ENCODE measurements around the gene TMEM273.

TMEM273 gene

DNA sequence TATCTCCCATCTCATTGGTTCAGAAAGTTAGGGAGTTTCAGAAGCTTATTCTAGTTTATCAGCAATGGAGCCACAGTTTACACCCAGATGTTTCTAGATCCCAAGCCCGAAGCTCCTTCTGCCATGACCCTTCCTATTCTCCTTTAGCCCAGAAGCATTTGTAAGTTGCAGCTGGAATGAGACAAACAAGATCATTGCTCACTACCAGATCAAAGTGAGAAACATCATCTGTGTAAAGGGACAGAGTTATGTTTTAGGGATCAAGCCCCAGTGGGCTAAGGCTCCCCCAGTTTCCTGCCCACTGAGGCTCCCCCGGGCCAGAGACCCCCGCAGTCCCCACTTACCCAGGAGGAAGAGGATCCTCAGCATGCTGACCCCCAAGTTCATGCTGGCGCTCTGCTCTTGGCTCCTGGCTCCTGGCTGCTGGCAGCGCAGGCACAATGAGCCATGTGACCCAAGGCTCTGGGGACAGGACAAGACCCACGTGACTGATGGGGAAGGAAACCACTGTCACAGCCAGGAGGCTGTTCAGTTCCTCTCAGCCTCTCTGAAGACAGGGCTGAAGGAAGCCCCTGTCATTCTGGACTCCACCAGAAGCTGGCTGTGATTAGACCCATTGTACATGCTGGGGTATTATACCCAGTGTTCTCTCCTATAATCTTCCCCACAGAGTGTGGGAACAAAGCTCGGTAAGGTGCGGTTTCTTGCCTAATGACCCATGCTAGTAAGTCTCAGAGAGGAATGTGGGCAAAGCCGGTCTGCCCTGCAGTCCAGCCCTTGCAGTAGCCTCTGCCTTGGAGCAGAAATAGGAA lies at the start of gene TMEM273:
Gene TMEM273 (minus strand): TSS at position 442 of the 812 bp plus-strand sequence. CDS start 55 bp downstream, at position 387.
- no peak for FAIRE-seq

- FAIRE-seq, result no peak
Measured at GRCh38 chr10:49237985-49238384, 49.8 kb upstream of the TMEM273 start.

DNA sequence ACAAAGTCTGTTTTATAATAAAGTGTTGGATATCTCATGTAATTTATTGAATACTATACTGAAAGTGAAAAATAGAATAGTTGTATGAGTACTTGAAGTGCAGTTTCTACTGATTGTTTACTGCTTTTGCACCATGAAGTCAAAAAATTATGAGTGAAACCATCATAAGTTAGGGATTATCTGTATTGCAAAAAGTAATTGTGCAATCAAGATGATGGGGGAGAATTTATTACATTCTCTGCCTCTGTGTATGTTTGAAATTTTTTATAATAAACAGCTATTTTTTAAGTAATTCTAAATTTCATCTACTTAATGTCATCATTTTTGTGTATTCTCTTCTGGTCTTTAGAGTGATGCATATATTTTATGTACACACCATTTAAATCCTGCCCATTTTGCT lies 47.2 kb upstream of the TMEM273 start:
- FAIRE-seq, result no peak

- FAIRE-seq, result no peak
Measured at GRCh38 chr10:49231086-49231820, 43.1 kb upstream of the TMEM273 start.

- FAIRE-seq, result no peak
Measured at GRCh38 chr10:49230004-49230403, 41.8 kb upstream of the TMEM273 start.

DNA sequence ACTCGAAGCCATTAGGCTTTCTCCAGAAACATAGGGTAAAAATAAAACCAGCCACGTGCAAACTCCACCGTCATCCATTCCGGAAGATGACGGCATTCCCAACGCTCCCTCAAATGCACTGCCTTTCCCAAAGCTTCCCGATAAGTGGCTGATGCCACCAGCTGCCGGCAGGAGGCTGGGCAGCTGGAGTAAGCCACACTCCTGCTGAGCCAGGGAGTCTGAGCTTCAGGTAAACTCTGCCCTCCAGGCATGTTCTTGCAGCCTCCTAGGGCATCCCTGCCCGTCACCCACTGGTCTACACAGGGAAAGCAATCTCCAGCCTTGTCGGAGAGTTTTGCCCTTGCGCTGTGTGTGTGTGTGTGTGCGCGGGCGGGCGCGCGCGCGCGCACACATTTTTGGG lies 40.5 kb upstream of the TMEM273 start:
- FAIRE-seq, result no peak

DNA sequence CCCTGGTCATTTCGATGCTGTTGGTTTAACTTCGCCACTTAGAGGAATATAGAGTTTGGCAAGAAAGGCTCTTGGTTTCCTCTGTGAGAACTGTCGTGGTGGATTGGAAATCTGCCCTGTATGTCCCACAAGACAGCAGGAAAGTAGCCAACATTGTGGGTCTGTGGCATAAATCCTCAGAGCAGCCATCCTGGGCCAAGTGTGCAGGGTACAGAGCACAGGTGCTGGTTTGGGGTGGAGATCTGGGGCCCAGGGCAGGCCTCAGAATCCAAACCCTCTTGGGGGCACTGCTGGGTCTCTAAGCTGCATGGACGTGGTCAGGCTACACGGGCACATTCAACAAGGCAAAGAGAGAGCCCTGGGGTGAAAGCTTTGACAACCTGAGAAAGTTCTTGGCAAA lies 39.2 kb upstream of the TMEM273 start:
- no peak for FAIRE-seq

GRCh38 chr10:49226594-49226993 lies 38.4 kb upstream of the TMEM273 start:
- FAIRE-seq, result no peak

GRCh38 chr10:49225218-49225876 lies 37.2 kb upstream of the TMEM273 start:
- FAIRE-seq, result no peak

- no peak for FAIRE-seq
Measured at GRCh38 chr10:49223205-49223604, 35.0 kb upstream of the TMEM273 start.

DNA sequence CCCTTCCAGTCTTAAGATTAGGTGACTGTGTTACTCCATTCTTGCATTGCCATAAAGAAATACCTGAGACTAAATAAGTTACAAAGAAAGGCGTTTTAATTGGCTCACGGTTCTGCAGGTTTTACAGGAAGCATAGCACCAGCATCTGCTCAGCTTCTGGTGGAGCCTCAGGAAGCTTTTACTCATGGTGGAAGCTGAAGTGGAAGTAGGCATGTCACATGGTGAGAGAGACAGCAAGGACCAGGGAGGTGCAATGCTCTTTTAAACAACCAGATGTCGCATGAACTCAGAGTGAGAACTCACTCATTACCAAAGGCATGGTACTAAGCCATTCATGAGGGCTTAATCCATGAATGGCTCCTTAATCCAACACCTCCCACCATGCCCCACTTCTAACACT lies 34.0 kb upstream of the TMEM273 start:
- no peak for FAIRE-seq

- FAIRE-seq, result no peak
Measured at GRCh38 chr10:49220679-49221078, 32.5 kb upstream of the TMEM273 start.

DNA sequence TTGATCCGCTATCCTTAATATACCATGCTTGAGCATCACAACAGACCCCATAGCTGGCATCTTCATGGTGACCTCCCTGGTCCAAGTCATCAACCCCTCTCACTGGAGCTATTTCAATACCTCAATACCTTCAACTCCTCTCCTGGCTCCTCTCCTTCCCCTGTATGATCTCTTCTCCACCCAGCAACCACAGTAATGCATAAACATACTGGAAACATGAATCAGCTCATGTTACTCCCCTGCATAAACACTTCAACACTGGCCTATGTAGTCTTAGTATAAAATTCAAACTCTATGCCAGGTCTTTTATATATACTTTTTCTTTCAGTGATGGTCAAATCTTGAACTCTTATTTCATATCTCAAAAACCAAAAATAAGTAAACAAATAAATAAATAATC lies 31.8 kb upstream of the TMEM273 start:
- no peak for FAIRE-seq

GRCh38 chr10:49219248-49219647 lies 31.1 kb upstream of the TMEM273 start:
- no peak for FAIRE-seq

DNA sequence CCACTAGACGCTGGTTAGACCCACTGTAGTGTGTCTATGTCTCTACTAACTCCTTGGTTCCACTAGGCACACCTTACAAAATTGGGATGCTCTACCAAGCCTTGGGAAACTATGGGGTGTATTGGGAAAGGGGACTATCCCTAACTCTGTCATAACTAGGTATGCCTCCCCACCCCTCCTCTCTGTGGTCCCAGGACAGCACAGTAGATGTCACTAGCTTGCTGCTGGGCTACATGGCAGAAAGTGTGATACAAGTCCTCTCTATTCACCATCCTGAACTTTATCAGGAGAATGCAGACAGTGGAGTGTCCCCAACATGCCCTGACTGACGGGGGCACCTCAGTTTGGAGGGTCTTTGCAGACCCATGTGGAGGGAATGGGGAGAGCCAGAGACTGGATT lies 30.3 kb upstream of the TMEM273 start:
- no peak for FAIRE-seq

DNA sequence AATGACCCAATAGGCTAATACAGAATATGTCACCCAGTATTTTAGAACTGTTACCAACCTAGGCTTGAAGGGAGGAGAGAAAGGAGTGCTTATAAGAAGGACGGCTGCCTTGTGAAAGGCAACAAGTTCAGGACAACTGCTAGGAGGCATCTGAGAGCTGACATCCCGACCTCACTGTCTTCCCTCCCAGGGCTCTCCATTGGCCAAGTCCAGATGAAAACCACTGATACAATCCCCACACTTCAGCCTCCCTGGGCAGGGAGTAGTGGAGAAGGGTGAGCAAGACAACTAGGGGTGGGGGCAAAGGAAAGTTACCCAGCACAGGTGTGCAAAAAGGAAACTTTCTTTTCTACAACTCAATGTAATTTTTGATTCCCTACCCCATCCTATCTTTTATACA lies 29.5 kb upstream of the TMEM273 start:
- no peak for FAIRE-seq

DNA sequence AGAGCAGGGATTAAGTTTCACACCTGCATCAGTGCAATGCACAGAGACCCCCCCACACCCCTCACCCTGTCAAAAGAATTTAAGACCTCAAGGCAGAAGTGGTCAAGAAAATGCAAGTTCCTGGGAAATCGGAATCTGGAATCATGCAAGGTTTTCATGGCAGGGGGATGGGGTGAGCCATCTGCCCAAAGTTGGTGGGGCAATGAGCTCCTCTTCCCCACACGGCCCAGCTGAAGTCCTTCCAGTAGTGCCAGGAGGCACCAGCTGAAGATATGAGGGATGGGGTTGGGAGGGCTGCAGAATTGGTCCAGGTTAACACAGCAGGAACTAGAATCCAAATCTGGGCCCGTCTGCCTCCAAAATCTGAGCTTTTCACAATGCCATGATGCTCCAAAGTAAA lies 25.0 kb upstream of the TMEM273 start:
- FAIRE-seq, result no peak

- FAIRE-seq, result no peak
Measured at GRCh38 chr10:49212783-49213182, 24.6 kb upstream of the TMEM273 start.

- no peak for FAIRE-seq
Measured at GRCh38 chr10:49212076-49212475, 23.9 kb upstream of the TMEM273 start.

DNA sequence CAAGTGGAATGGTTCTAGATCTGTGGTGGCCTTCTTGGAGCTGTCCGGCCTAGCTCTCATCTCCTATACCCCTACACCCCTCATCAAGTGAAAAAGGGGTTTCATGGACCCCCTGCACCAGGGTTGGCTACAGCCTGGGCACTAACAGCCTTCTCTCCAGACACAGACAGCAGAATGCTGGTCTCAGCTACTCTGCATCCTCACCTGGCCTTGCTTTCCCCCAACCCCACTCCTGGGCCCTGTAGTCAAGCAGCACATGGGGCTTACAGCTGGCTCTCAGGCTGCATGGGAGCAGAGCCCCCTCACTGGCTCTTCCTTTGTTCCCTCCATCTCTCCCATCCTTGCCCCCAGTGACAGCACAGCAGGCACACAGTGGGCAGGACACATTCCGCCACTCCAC lies 20.8 kb upstream of the TMEM273 start:
- no peak for FAIRE-seq

GRCh38 chr10:49207936-49208487 lies 19.8 kb upstream of the TMEM273 start:
- no peak for FAIRE-seq

GRCh38 chr10:49207113-49207512 lies 18.9 kb upstream of the TMEM273 start:
- no peak for FAIRE-seq

DNA sequence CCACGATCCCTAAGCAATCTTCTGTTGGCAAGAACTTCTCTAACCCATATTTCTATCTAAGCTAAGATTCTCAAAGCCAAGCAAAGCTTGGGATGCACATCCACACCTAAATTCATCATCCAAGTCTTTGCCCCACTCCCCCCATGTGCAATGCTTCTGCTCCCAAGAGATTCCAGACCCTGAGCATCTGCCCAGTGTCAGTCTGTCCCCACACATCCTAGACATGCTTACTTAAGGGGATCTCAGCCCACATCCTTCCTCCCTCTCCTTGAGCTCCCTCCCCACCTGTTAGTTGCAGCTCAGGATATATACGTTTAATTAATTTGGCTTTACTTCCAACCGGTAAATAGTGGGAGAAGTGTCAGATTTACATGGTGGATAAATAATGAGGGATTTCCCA lies 17.0 kb upstream of the TMEM273 start:
- FAIRE-seq, result no peak
